Measurements from ENCODE around the gene UGDH. TPM values are rescaled to one million over a fixed set of nuclear protein-coding genes. Genes with fewer than 3 reads are reported as not detected.

The UGDH gene
- total RNA-seq, 2 donors from 2014 or later, result 12.2 to 34.7 TPM

GRCh38 chr4:39526765-39527295 lies 409 bp downstream of the UGDH start:
- Histone ChIP-seq H3K27me3 (no peaks in the 10 kb centered on the region), H3K27ac (peak overlapping the region; percentile 96 to 98), H3K36me3 (no peaks in the 10 kb centered on the region), H3K4me1 (peaks cover 0 to 18% of the 10 kb centered on the region in 2 donors), H3K9me3 (no peaks in the 10 kb centered on the region), H3K4me3 (peak overlapping the region; percentile 86 to 89)
- TF ChIP-seq CTCF (IDR thresholded peaks at IDR 0.05), result no peak
- DNase-seq (ENCODE audit: low spot score), result no peak

GRCh38 chr4:39525822-39526690 lies 1.2 kb downstream of the UGDH start:
- no peaks in the 10 kb centered on the region for H3K36me3 ChIP-seq
- peak overlapping the region; percentile 86 to 89 for H3K4me3 ChIP-seq
- H3K27me3 ChIP-seq, result no peaks in the 10 kb centered on the region
- TF ChIP-seq CTCF (IDR thresholded peaks at IDR 0.05), result no peak
- no peaks in the 10 kb centered on the region for H3K9me3 ChIP-seq
- peak overlapping the region; percentile 96 to 98 for H3K27ac ChIP-seq
- H3K4me1 ChIP-seq, result peaks cover 0 to 18% of the 10 kb centered on the region in 2 donors
- DNase-seq (ENCODE audit: low spot score), result no peak

- peaks cover 0 to 18% of the 10 kb centered on the region in 2 donors for H3K4me1 ChIP-seq
- H3K9me3 ChIP-seq, result no peaks in the 10 kb centered on the region
- no peak for DNase-seq (ENCODE audit: low spot score)
- H3K27ac ChIP-seq, result no peak overlapping the region
- H3K27me3 ChIP-seq, result no peaks in the 10 kb centered on the region
- TF ChIP-seq CTCF (IDR thresholded peaks at IDR 0.05), result no peak
- no peak overlapping the region for H3K4me3 ChIP-seq
- peaks cover 6% of the 10 kb centered on the region for H3K36me3 ChIP-seq
These were observed 2.9 kb downstream of the UGDH start for GRCh38 chr4:39524161-39524957.

GRCh38 chr4:39522068-39522467 lies 5.2 kb downstream of the UGDH start:
- no peak overlapping the region for H3K27ac ChIP-seq
- no peak for TF ChIP-seq CTCF (IDR thresholded peaks at IDR 0.05)
- H3K4me1 ChIP-seq, result peaks cover 0 to 8% of the 10 kb centered on the region in 2 donors
- no peaks in the 10 kb centered on the region for H3K9me3 ChIP-seq
- H3K27me3 ChIP-seq, result no peaks in the 10 kb centered on the region
- no peak for DNase-seq (ENCODE audit: low spot score)
- no peak overlapping the region for H3K4me3 ChIP-seq
- H3K36me3 ChIP-seq, result peaks cover 17% of the 10 kb centered on the region

GRCh38 chr4:39521253-39521919 lies 5.9 kb downstream of the UGDH start:
- Histone ChIP-seq H3K36me3 (peaks cover 17% of the 10 kb centered on the region), H3K27ac (no peak overlapping the region), H3K9me3 (no peaks in the 10 kb centered on the region), H3K4me1 (peaks cover 0 to 6% of the 10 kb centered on the region in 2 donors), H3K27me3 (no peaks in the 10 kb centered on the region), H3K4me3 (no peak overlapping the region)
- TF ChIP-seq CTCF (IDR thresholded peaks at IDR 0.05), result no peak
- DNase-seq (ENCODE audit: low spot score), result no peak

Measured in right atrium auricular region (tissue), 2 donors.